Gastroesophageal sphincter (tissue), 4 donors: ENCODE results near the gene ELMO3. TPM values are rescaled to one million over a fixed set of nuclear protein-coding genes. Genes with fewer than 3 reads are reported as not detected.

Experiments
- ATAC-seq: fragments of 150-250 bp; one replicate; pipeline ENCODE4 v1.9.1; 2016; ENCODE audit warnings: mild to moderate bottlenecking, moderate library complexity
- H3K27ac ChIP-seq, 4 donors: fragments of 200-600 bp; sonication (generic) in 3 of 4; 1 replicate in 3 of 4; 2 replicates in 1 of 4; pipeline ENCODE4 v1.5.1; 2016 to 2019
- H3K27me3 ChIP-seq: fragments of 200-600 bp; sonication (generic); one replicate; pipeline ENCODE4 v1.5.1; 2019
- H3K36me3 ChIP-seq, 2 donors: fragments of 200-600 bp; sonication (generic); one replicate each; pipeline ENCODE4 v1.5.1; 2019; ENCODE audit warnings: control low read depth in 1 of 2
- H3K4me1 ChIP-seq, 3 donors: fragments of 200-600 bp; sonication (generic); 1 replicate in 2 of 3; 2 replicates in 1 of 3; pipeline ENCODE4 v1.5.1; 2016 to 2019; ENCODE audit warnings: control low read depth in 2 of 3
- H3K4me3 ChIP-seq, 2 donors: fragments of 200-600 bp; sonication (generic); one replicate each; pipeline ENCODE4 v1.5.1; 2019; ENCODE audit warnings: mild to moderate bottlenecking in 1 of 2, moderate library complexity in 1 of 2
- H3K9me3 ChIP-seq, 3 donors: fragments of 200-600 bp; sonication (generic); one replicate each; pipeline ENCODE4 v1.5.1; 2017 to 2019; ENCODE audit warnings: control low read depth in 2 of 3
- EP300 ChIP-seq: sonication (generic); formaldehyde crosslinking; IDR thresholded peaks from one replicate; pipeline ENCODE4 v1.6.1; 2017; ENCODE audit warnings: antibody characterized with exemption, mild to moderate bottlenecking
- POLR2A ChIP-seq, 2 donors: fragments of 450-650 bp; IDR thresholded peaks; one replicate each; pipeline ENCODE4 v1.6.1; 2017; ENCODE audit warnings: antibody characterized with exemption in 2 of 2, mild to moderate bottlenecking in 2 of 2, moderate library complexity in 1 of 2
- POLR2AphosphoS5 ChIP-seq: sonication (generic); formaldehyde crosslinking; IDR thresholded peaks from one replicate; pipeline ENCODE4 v1.6.1; 2017; ENCODE audit warnings: antibody characterized with exemption
- WGBS, 2 donors: methylation state at CpG; one replicate each; pipeline ENCODE4 v1.1.5; 2018; ENCODE audit warnings: low coverage in 1 of 2; 5-methylcytosine and 5-hydroxymethylcytosine counted together
- total RNA-seq, 4 donors: library from RNA; depleted of rRNA; stranded (reverse); fragments of >200 nt; gene quantifications; one replicate each; pipeline ENCODE4 v1.1.0, GENCODE V29; 2016
- TF ChIP-seq, protein P1 (sequence below), 4 experiments: fragments of 200-600 bp in 2 of 4; fragments of 450-650 bp in 2 of 4; sonication (generic) in 1 of 4; IDR thresholded peaks; one replicate each; pipeline ENCODE4 v1.5.1; 2017 to 2019; ENCODE audit warnings: antibody characterized with exemption in 4 of 4, mild to moderate bottlenecking in 2 of 4, moderate library complexity in 2 of 4

Gene ELMO3
- total RNA-seq, 4 donors from 2014 or later: 0.15 to 3.9 (median 1.3) TPM

DNA sequence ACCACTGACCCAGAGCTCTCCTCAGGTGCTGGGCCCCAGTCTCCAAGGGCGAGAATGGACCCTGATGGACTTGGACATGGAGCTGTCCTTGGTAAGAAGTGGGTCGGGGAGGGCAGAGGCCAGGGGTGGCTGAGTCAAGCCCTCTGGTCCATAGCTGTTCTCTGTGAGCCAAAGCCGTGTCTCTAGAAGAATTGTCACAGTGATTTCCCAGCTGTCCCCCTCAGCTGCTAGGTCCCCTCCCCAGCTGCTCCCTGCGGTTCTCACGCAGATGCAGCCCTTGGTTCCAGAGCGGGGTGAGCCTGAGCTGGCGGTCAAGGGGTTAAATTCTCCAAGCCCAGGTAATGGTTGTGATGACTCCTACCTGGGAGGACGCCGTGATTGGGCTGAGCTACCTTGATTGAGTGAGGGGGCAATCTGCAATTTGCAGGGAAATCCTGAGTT lies 29.9 kb upstream of the ELMO3 start:
- no peak overlapping the region for H3K4me3 ChIP-seq
- peaks cover 2 to 99% (median 43%) of the 10 kb centered on the region in 3 donors for H3K4me1 ChIP-seq
- H3K27me3 ChIP-seq: peaks cover 17% of the 10 kb centered on the region
- no peaks in the 10 kb centered on the region for H3K9me3 ChIP-seq
- H3K27ac ChIP-seq: peak overlapping the region; percentile 76 to 97 (median 95)
- TF ChIP-seq EP300: no peak
- no peak for TF ChIP-seq POLR2AphosphoS5
- no peak for TF ChIP-seq POLR2A (IDR thresholded peaks at IDR 0.05)
- TF ChIP-seq, protein P1, sequence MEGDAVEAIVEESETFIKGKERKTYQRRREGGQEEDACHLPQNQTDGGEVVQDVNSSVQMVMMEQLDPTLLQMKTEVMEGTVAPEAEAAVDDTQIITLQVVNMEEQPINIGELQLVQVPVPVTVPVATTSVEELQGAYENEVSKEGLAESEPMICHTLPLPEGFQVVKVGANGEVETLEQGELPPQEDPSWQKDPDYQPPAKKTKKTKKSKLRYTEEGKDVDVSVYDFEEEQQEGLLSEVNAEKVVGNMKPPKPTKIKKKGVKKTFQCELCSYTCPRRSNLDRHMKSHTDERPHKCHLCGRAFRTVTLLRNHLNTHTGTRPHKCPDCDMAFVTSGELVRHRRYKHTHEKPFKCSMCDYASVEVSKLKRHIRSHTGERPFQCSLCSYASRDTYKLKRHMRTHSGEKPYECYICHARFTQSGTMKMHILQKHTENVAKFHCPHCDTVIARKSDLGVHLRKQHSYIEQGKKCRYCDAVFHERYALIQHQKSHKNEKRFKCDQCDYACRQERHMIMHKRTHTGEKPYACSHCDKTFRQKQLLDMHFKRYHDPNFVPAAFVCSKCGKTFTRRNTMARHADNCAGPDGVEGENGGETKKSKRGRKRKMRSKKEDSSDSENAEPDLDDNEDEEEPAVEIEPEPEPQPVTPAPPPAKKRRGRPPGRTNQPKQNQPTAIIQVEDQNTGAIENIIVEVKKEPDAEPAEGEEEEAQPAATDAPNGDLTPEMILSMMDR (IDR thresholded peaks at IDR 0.05): no peak
- H3K36me3 ChIP-seq: peaks cover 0 to 19% of the 10 kb centered on the region in 2 donors
- WGBS, 2 donors: no CpG with 5 or more reads among the region's 9 CpGs
- ATAC-seq: no peak

DNA sequence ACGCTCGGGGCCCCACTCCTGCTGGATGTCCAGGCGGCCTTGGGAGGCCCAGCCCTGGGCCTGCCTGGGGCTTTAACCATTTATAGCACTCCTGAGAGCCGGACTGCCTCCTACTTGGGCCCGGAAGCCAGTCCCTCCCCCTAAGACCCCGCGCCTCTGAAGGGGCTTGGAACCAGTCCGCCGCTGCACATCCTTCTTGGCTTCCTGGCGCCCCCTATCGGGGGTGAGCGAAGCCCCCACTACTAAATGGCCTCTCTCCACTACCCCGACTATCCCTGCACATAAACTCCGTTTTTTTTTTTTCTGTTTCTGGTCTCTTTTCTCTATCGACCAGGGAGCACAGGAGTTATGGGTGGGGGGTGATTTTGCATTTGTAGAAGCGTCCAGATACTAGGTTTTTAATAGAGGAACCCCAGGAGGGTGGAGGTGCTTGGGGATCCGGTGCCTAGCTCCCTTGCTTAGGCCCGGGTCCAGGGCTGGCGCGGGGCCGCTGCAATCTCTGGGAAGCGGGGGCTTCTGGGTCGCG lies 29.2 kb upstream of the ELMO3 start:
- Histone ChIP-seq H3K4me1 (peaks cover 2 to 99% (median 44%) of the 10 kb centered on the region in 3 donors), H3K4me3 (peak overlapping the region; percentile 36 to 60), H3K36me3 (peaks cover 0 to 19% of the 10 kb centered on the region in 2 donors), H3K27me3 (peaks cover 11% of the 10 kb centered on the region), H3K9me3 (no peaks in the 10 kb centered on the region), H3K27ac (peak overlapping the region; percentile 76 to 97 (median 95))
- WGBS, 2 donors: 0 to 2% methylated on average over 7 to 15 of the region's 24 CpGs
- TF ChIP-seq EP300: no peak
- no peak for TF ChIP-seq POLR2AphosphoS5
- no peak for TF ChIP-seq POLR2A (IDR thresholded peaks at IDR 0.05)
- TF ChIP-seq, protein P1 (IDR thresholded peaks at IDR 0.05): peak in 3 of 4 experiments; percentile 29 to 63 (median 33)
- ATAC-seq: no peak

DNA sequence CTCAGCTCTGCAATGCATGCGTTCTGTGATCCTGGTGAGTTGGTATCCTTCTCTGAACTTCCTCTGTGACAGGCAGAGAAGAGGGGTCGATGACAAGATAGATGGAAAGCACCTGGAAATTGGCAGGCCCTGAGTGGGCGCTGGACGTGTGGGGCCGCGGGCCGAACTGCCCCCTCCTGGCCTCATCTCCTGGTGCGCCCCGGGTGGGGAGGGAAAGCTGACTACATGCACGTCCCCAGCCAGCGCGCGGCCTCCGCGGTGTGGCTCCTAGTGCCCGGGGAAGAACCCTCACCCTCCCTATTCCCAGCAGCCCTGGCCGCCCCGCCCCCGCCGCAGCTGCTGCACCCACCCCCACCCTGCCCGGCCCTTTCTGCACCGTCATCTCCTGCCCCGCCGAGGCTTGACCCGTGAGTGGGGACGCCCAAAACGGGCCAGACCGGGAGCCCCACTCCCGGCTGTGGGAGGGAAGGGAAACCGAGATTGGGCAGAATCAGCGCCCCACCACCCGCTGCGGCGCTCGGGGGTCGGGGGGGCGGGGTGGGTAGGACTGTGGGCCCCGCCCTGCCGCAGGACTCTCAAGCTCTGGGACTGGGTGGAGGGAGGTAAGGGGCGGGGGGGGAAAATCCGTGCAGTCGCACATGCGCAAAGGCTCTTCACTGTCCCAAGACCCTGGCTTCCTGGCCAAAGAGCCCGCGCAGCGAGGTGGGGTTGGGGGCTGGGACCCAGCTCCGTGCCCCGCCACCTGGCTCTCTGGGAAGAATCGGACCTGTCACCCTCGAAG lies 28.6 kb upstream of the ELMO3 start, which contains the start of gene NOL3:
Gene NOL3 (plus strand): TSS at position 371 of the 781 bp plus-strand sequence.
- WGBS, 2 donors: 0% methylated on average over 1 of the region's 50 CpGs; no CpG with 5 or more reads in 1 of the 2 donors
- H3K4me1 ChIP-seq: peaks cover 2 to 99% (median 42%) of the 10 kb centered on the region in 3 donors
- H3K27me3 ChIP-seq: peaks cover 9% of the 10 kb centered on the region
- TF ChIP-seq POLR2AphosphoS5 (peak; percentile 46), EP300 (no peak), POLR2A (IDR thresholded peaks at IDR 0.05) (peak; percentile 47 to 48)
- TF ChIP-seq, protein P1 (IDR thresholded peaks at IDR 0.05): peak in 2 of 4 experiments; percentile 8 to 33
- no peaks in the 10 kb centered on the region for H3K9me3 ChIP-seq
- peak within 1 kb of the TSS; percentile 76 to 97 (median 95) for H3K27ac ChIP-seq
- peak within 1 kb of the TSS; percentile 36 to 60 for H3K4me3 ChIP-seq
- ATAC-seq: peak; percentile 70
- H3K36me3 ChIP-seq: peaks cover 0 to 23% of the 10 kb centered on the region in 2 donors

DNA sequence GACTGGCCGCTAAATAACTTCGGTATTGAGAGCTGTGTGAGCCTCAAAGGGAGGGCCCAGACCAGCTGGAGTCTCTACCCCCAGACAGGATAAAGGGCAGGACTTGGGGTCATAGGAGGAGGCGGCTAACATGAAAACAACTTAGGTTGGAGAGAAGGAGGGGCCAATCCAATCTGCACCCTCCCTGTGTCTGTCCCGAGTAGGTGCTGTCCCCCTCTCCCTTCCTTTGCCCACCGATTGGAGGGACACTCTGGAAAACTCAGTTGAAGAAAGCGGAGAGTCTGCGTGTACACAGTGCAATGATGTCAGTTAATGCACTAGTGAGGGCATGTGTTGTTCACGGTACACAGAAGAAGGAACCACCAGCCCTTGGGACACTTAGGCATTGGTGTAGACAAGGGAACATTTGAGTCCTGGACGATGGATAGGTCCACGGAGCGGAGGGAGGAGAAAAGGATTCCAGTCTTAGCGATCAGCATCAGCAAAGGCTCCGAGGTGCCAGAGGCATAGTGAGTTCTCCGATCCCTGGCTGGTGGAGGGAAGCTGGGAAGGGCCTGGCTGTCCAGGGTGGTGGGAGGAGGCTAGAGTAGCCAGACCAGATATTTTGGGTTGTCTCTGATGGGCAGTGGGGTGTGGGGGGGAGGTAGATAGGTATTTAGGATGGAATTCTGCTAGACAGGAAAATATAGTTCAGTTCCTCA lies 27.8 kb upstream of the ELMO3 start:
- TF ChIP-seq POLR2A (IDR thresholded peaks at IDR 0.05): no peak
- TF ChIP-seq, protein P1 (IDR thresholded peaks at IDR 0.05): no peak
- peak; percentile 30 for TF ChIP-seq POLR2AphosphoS5
- no peak for TF ChIP-seq EP300
- Histone ChIP-seq H3K4me3 (peak overlapping the region; percentile 36 to 60), H3K9me3 (no peaks in the 10 kb centered on the region), H3K4me1 (peaks cover 2 to 99% (median 37%) of the 10 kb centered on the region in 3 donors), H3K27ac (peak overlapping the region; percentile 76 to 97 (median 95)), H3K27me3 (peaks cover 2% of the 10 kb centered on the region), H3K36me3 (peaks cover 0 to 28% of the 10 kb centered on the region in 2 donors)
- peak; percentile 17 for ATAC-seq
- WGBS, 2 donors: 34 to 53% methylated on average over 5 to 10 of the region's 14 CpGs
